ENCODE measurements around the gene PHF19.

PHF19 gene

GRCh38 chr9:120861935-120862334 lies 15.1 kb downstream of the PHF19 start:
- no peak overlapping the region for H3K4me3 ChIP-seq (ENCODE audit: low read depth, low read length)
- TF ChIP-seq CTCF (IDR thresholded peaks at IDR 0.05; ENCODE audit: insufficient read depth, low read depth, low read length, missing control alignments): no peak
- no peak for DNase-seq (ENCODE audit: low read depth)

GRCh38 chr9:120860083-120860482 lies 16.9 kb downstream of the PHF19 start:
- no peak for TF ChIP-seq CTCF (IDR thresholded peaks at IDR 0.05; ENCODE audit: insufficient read depth, low read depth, low read length, missing control alignments)
- H3K4me3 ChIP-seq (ENCODE audit: low read depth, low read length): no peak overlapping the region
- no peak for DNase-seq (ENCODE audit: low read depth)

- TF ChIP-seq CTCF (IDR thresholded peaks at IDR 0.05; ENCODE audit: insufficient read depth, low read depth, low read length, missing control alignments): no peak
- H3K4me3 ChIP-seq (ENCODE audit: low read depth, low read length): no peak overlapping the region
- DNase-seq (ENCODE audit: low read depth): no peak
Observed at GRCh38 chr9:120859361-120859760, 17.6 kb downstream of the PHF19 start.

GRCh38 chr9:120857902-120858301 lies 19.1 kb downstream of the PHF19 start:
- no peak for DNase-seq (ENCODE audit: low read depth)
- H3K4me3 ChIP-seq (ENCODE audit: low read depth, low read length): no peak overlapping the region
- no peak for TF ChIP-seq CTCF (IDR thresholded peaks at IDR 0.05; ENCODE audit: insufficient read depth, low read depth, low read length, missing control alignments)

GRCh38 chr9:120857481-120857880 lies 19.5 kb downstream of the PHF19 start:
- DNase-seq (ENCODE audit: low read depth): no peak

GRCh38 chr9:120856700-120857099 lies 20.3 kb downstream of the PHF19 start:
- no peak for TF ChIP-seq CTCF (IDR thresholded peaks at IDR 0.05; ENCODE audit: insufficient read depth, low read depth, low read length, missing control alignments)
- no peak for DNase-seq (ENCODE audit: low read depth)
- no peak overlapping the region for H3K4me3 ChIP-seq (ENCODE audit: low read depth, low read length)

More at GRCh38 chr9:120857481-120857880, 19.5 kb downstream of the PHF19 start:
- TF ChIP-seq CTCF (IDR thresholded peaks at IDR 0.05; ENCODE audit: insufficient read depth, low read depth, low read length, missing control alignments): no peak
- no peak overlapping the region for H3K4me3 ChIP-seq (ENCODE audit: low read depth, low read length)

- H3K4me3 ChIP-seq (ENCODE audit: low read depth, low read length): no peak overlapping the region
- TF ChIP-seq CTCF (IDR thresholded peaks at IDR 0.05; ENCODE audit: insufficient read depth, low read depth, low read length, missing control alignments): no peak
- DNase-seq (ENCODE audit: low read depth): no peak
Observed at GRCh38 chr9:120855827-120856670, 20.9 kb downstream of the PHF19 start.
